GM12878 (cell line): ENCODE measurements around the gene TMEM88. TPM values are rescaled to one million over a fixed set of nuclear protein-coding genes. Genes with fewer than 3 reads are reported as not detected.
A peak's percentile ranks its signal among the peaks of the same experiment; 100 is the strongest.

Experiments used
- ATF3 ChIP-seq: IDR thresholded peaks from 2 replicates; pipeline ENCODE4 v1.6.1; 2011; ENCODE audit warnings: low read depth, mild to moderate bottlenecking, low read length, moderate library complexity, borderline replicate concordance; ENCODE audit errors: extremely low read depth
- BACH1 ChIP-seq: fragments of 450-650 bp; IDR thresholded peaks from 2 replicates; pipeline ENCODE4 v1.6.1; 2017; ENCODE audit warnings: mild to moderate bottlenecking, borderline replicate concordance
- CHD2 ChIP-seq: IDR thresholded peaks from 2 replicates; pipeline ENCODE4 v1.6.1; 2011; ENCODE audit warnings: low read depth, low read length, improper control_type of control experiment, borderline replicate concordance
- CREB1 ChIP-seq: IDR thresholded peaks from 2 replicates; pipeline ENCODE4 v1.6.1; 2012; ENCODE audit warnings: low read depth, mild to moderate bottlenecking, inconsistent platforms
- DPF2 ChIP-seq: fragments of 450-650 bp; IDR thresholded peaks from 2 replicates; pipeline ENCODE4 v1.6.1; 2017; ENCODE audit warnings: mild to moderate bottlenecking
- E4F1 ChIP-seq: fragments of 450-650 bp; IDR thresholded peaks from 2 replicates; pipeline ENCODE4 v1.6.1; 2018; ENCODE audit warnings: borderline replicate concordance, mild to moderate bottlenecking; ENCODE audit not compliant: partially characterized antibody
- ETV6 ChIP-seq, 2 experiments: fragments of 450-650 bp in 1 of 2; IDR thresholded peaks in 1 of 2; conservative IDR thresholded peaks in 1 of 2; 2 replicates each; pipeline ENCODE4 v1.6.1; 2014; ENCODE audit warnings: antibody characterized with exemption in 1 of 2, borderline replicate concordance in 1 of 2, low read depth in 1 of 2, mild to moderate bottlenecking in 1 of 2, moderate library complexity in 1 of 2
- GATAD2B ChIP-seq: fragments of 450-650 bp; conservative IDR thresholded peaks from 2 replicates; pipeline ENCODE4 v1.6.1; 2017; ENCODE audit warnings: low read depth, mild to moderate bottlenecking, moderate library complexity
- HDAC2 ChIP-seq: fragments of 200-600 bp; sonication (generic); IDR thresholded peaks from 2 replicates; pipeline ENCODE4 v1.6.1; 2017
- MEF2B ChIP-seq: fragments of 450-650 bp; IDR thresholded peaks from 2 replicates; pipeline ENCODE4 v1.6.1; 2018; ENCODE audit warnings: mild to moderate bottlenecking, moderate library complexity; ENCODE audit not compliant: partially characterized antibody, poor library complexity, severe bottlenecking
- MTA2 ChIP-seq: fragments of 450-650 bp; IDR thresholded peaks from 2 replicates; pipeline ENCODE4 v1.6.1; 2016; ENCODE audit warnings: low read depth, mild to moderate bottlenecking, moderate library complexity
- MTA3 ChIP-seq: IDR thresholded peaks from 2 replicates; pipeline ENCODE4 v1.6.1; 2012; ENCODE audit warnings: low read length, inconsistent platforms, borderline replicate concordance
- NR2C2 ChIP-seq: IDR thresholded peaks from 2 replicates; pipeline ENCODE4 v1.6.1; 2011; ENCODE audit warnings: borderline replicate concordance, low read depth; ENCODE audit not compliant: control insufficient read depth, insufficient read length
- NR2F1 ChIP-seq: fragments of 450-650 bp; conservative IDR thresholded peaks from 2 replicates; pipeline ENCODE4 v1.6.1; 2017; ENCODE audit warnings: mild to moderate bottlenecking
- PAX8 ChIP-seq: fragments of 450-650 bp; IDR thresholded peaks from 2 replicates; pipeline ENCODE4 v1.6.1; 2017; ENCODE audit warnings: mild to moderate bottlenecking, moderate library complexity
- RAD21 ChIP-seq: IDR thresholded peaks from 2 replicates; pipeline ENCODE4 v1.6.1; 2011; ENCODE audit warnings: mild to moderate bottlenecking, low read depth, low read length, moderate library complexity; ENCODE audit not compliant: insufficient read depth
- SREBF2 ChIP-seq: IDR thresholded peaks from 2 replicates; pipeline ENCODE4 v1.6.1; 2012; ENCODE audit warnings: mild to moderate bottlenecking, low read length
- TAF1 ChIP-seq: IDR thresholded peaks from 2 replicates; pipeline ENCODE4 v1.6.1; 2011; ENCODE audit warnings: mild to moderate bottlenecking, low read depth, low read length, borderline replicate concordance
- TBL1XR1 ChIP-seq: IDR thresholded peaks from 2 replicates; pipeline ENCODE4 v1.6.1; 2012; ENCODE audit warnings: low read depth, low read length, improper control_type of control experiment
- USF2 ChIP-seq: IDR thresholded peaks from 2 replicates; pipeline ENCODE4 v1.6.1; 2011; ENCODE audit warnings: low read depth, low read length, improper control_type of control experiment, borderline replicate concordance
- ZBTB40 ChIP-seq: fragments of 450-650 bp; IDR thresholded peaks from 2 replicates; pipeline ENCODE4 v1.6.1; 2016; ENCODE audit warnings: mild to moderate bottlenecking, moderate library complexity, borderline replicate concordance
- ZNF274 ChIP-seq: IDR thresholded peaks from one replicate; pipeline ENCODE4 v1.8.0; 2011; ENCODE audit not compliant: insufficient read length, insufficient read depth
- polyA plus RNA-seq, 11 experiments: library from polyadenylated mRNA; depleted of rRNA in 4 of 11; unstranded in 6 of 11; stranded (reverse) in 5 of 11; fragments of >200 nt; fragmentation: Nextera tagmentation in 4 of 11; fragmentation: Illumina TruSeq in 1 of 11; extraction: Ambion mirVana in 4 of 11; extraction: Trizol in 1 of 11; gene quantifications; 1 replicate in 1 of 11; 2 replicates in 10 of 11; pipeline versions ENCODE4 v1.2.1 to v1.2.3, GENCODE V29; 2011 to 2016; ENCODE audit warnings: inconsistent platforms in 2 of 11, missing spikeins in 2 of 11, low read depth in 1 of 11
- total RNA-seq, 4 experiments: library from RNA; depleted of rRNA in 3 of 4; stranded (reverse); fragments of >200 nt in 3 of 4; fragmentation: Illumina TruSeq in 1 of 4; extraction: Trizol in 1 of 4; gene quantifications; 2 replicates each; pipeline versions ENCODE4 v1.2.1 to v1.2.3, GENCODE V29; 2013 to 2021

Gene TMEM88
- total and polyA plus RNA-seq, 10 of the 15 experiments (the other 5 are each of a cell fraction or from before 2014, with no cell fraction given): 0.21 to 2.2 (median 0.62) TPM; not detected in 5

- TF ChIP-seq MTA3: no peak; the same call in 1 of the 2 replicates
- TF ChIP-seq RAD21: no peak
- peak; percentile 66 for TF ChIP-seq GATAD2B
- TF ChIP-seq E4F1: no peak
- peak; percentile 68; the same call in 1 of the 2 replicates for TF ChIP-seq BACH1
- peak; percentile 74 for TF ChIP-seq CREB1
- TF ChIP-seq NR2F1: no peak
- TF ChIP-seq TAF1: peak; percentile 67; the same call in 1 of the 2 replicates
- TF ChIP-seq CHD2: peak; percentile 99
- TF ChIP-seq ETV6 (conservative IDR thresholded peaks at IDR 0.05 in 1 of 2, IDR thresholded peaks at IDR 0.05 in 1 of 2; ENCODE audit: borderline replicate concordance in 1 of 2, low read depth in 1 of 2): no peak
- TF ChIP-seq PAX8: no peak
- no peak for TF ChIP-seq HDAC2
- TF ChIP-seq ZBTB40: peak; percentile 80
- no peak for TF ChIP-seq MEF2B
- peak; percentile 11; the same call in 1 of the 2 replicates for TF ChIP-seq MTA2
- TF ChIP-seq NR2C2: no peak
- TF ChIP-seq DPF2: peak; percentile 35
- TF ChIP-seq ATF3: no peak
- no peak for TF ChIP-seq SREBF2
- TF ChIP-seq ZNF274: no peak
- TF ChIP-seq TBL1XR1: peak; percentile 15; the same call in 1 of the 2 replicates
- TF ChIP-seq USF2: no peak
Observed at GRCh38 chr17:7856811-7857712, 2.2 kb downstream of the TMEM88 start, which contains the start of gene NAA38 (continued).
